ENCODE data around the gene CELA2A. TPM values are rescaled to one million over a fixed set of nuclear protein-coding genes. Genes with fewer than 3 reads are reported as not detected.

The CELA2A gene
- total and polyA plus RNA-seq, 4 donors = 0.11 to 1.5 (median 0.20) TPM; not detected in 1

- 91 to 97% methylated on average over 5 of the region's 5 CpGs for WGBS, 2 donors
- Histone ChIP-seq H3K4me1 (ENCODE audit: control insufficient read depth in 5 of 5, insufficient read depth in 5 of 5, low read length in 5 of 5) (peaks cover 0 to 4% (median 0%) of the 10 kb centered on the region in 5 donors), H3K9me3 (ENCODE audit: control insufficient read depth in 4 of 4, insufficient read depth in 3 of 4, low read length in 3 of 4) (no peaks in the 10 kb centered on the region), H3K4me3 (no peak overlapping the region), H3K27ac (ENCODE audit: low read depth in 1 of 2, low read length in 1 of 2) (no peak overlapping the region), H3K27me3 (ENCODE audit: control insufficient read depth in 3 of 3, insufficient read depth in 3 of 3, low read length in 2 of 3) (no peaks in the 10 kb centered on the region), H3K36me3 (ENCODE audit: control insufficient read depth in 4 of 4, insufficient read depth in 4 of 4, low read length in 4 of 4) (peaks cover 0 to 31% (median 4%) of the 10 kb centered on the region in 4 donors), H3K9ac (ENCODE audit: insufficient read depth in 1 of 2, low read length in 2 of 2) (no peak overlapping the region)
- ATAC-seq (ENCODE audit: insufficient read depth, low FRiP score) = no peak
- TF ChIP-seq, protein P1, sequence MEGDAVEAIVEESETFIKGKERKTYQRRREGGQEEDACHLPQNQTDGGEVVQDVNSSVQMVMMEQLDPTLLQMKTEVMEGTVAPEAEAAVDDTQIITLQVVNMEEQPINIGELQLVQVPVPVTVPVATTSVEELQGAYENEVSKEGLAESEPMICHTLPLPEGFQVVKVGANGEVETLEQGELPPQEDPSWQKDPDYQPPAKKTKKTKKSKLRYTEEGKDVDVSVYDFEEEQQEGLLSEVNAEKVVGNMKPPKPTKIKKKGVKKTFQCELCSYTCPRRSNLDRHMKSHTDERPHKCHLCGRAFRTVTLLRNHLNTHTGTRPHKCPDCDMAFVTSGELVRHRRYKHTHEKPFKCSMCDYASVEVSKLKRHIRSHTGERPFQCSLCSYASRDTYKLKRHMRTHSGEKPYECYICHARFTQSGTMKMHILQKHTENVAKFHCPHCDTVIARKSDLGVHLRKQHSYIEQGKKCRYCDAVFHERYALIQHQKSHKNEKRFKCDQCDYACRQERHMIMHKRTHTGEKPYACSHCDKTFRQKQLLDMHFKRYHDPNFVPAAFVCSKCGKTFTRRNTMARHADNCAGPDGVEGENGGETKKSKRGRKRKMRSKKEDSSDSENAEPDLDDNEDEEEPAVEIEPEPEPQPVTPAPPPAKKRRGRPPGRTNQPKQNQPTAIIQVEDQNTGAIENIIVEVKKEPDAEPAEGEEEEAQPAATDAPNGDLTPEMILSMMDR (IDR thresholded peaks at IDR 0.05; ENCODE audit: control extremely low read depth, extremely low read depth) = no peak
- DNase-seq = no peak
Measured at GRCh38 chr1:15507278-15507677, 50.7 kb downstream of the CELA2A start.

DNA sequence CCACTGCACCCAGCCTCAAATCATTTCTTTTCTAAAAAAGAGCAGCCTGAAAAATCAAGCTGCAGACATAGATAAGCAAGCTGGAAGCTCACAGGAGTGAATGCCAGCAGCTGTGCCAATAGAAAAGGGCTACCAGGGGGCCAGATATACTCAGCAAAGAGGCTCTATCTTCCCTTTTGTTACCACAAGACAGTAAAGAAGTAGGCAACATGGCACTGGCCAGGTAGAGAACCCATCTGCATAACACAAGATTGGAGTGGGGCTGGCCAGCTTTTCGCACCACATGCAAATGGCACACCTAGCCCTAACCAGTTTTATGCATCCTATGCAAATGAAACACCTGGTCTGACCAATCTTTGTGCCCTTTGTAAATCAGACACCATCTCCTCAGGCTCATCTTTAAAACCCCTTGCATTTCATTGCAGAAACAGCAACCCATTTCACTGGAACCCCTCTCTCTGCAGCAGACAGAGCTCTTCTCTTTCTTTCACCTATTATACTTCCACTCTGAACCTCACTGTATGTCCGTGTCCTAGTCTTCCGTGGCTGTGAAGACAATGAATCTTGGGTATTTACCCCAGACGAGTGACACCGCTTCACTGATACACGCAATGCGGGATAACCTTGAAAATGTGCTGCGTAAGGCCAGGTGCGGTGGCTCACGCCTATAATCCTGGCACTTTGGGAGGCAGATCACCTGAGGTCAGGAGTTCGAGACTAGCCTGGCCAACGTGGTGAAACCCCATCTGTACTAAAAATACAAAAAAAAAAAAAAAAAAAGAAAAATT, 52.4 kb downstream of the CELA2A start:
- WGBS, 2 donors = 94 to 97% methylated on average over 12 of the region's 12 CpGs
- Histone ChIP-seq H3K27ac (ENCODE audit: low read depth in 1 of 2, low read length in 1 of 2) (no peak overlapping the region), H3K4me3 (no peak overlapping the region), H3K9me3 (ENCODE audit: control insufficient read depth in 4 of 4, insufficient read depth in 3 of 4, low read length in 3 of 4) (no peaks in the 10 kb centered on the region), H3K36me3 (ENCODE audit: control insufficient read depth in 4 of 4, insufficient read depth in 4 of 4, low read length in 4 of 4) (peaks cover 0 to 26% (median 6%) of the 10 kb centered on the region in 4 donors), H3K4me1 (ENCODE audit: control insufficient read depth in 5 of 5, insufficient read depth in 5 of 5, low read length in 5 of 5) (peaks cover 0 to 4% (median 0%) of the 10 kb centered on the region in 5 donors), H3K27me3 (ENCODE audit: control insufficient read depth in 3 of 3, insufficient read depth in 3 of 3, low read length in 2 of 3) (no peaks in the 10 kb centered on the region), H3K9ac (ENCODE audit: insufficient read depth in 1 of 2, low read length in 2 of 2) (no peak overlapping the region)
- TF ChIP-seq, protein P1 (IDR thresholded peaks at IDR 0.05; ENCODE audit: control extremely low read depth, extremely low read depth) = no peak
- no peak for ATAC-seq (ENCODE audit: insufficient read depth, low FRiP score)
- DNase-seq = no peak

DNA sequence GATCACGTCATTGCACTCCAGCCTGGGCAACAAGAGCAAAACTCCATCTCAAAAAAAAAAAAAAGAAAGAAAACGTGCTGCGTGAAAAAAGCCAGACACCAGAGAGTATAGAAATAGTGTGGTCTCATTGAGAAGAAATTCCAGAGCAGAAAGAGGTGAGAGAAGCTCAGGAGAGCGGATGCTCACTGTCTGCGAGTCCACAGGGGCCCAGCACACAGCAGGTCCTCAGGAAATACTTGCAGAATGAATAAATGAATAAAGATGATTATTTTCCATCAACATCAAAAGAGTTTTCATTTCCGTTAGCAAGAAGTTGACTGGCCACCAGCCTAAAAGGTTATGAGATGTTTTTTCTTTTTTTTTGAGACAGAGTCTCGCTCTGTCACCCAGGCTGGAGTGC, 53.1 kb downstream of the CELA2A start:
- H3K36me3 ChIP-seq (ENCODE audit: control insufficient read depth in 4 of 4, insufficient read depth in 4 of 4, low read length in 4 of 4) = peaks cover 0 to 22% (median 6%) of the 10 kb centered on the region in 4 donors
- no peak overlapping the region for H3K27ac ChIP-seq (ENCODE audit: low read depth in 1 of 2, low read length in 1 of 2)
- H3K4me3 ChIP-seq = no peak overlapping the region
- TF ChIP-seq, protein P1 (IDR thresholded peaks at IDR 0.05; ENCODE audit: control extremely low read depth, extremely low read depth) = no peak
- no peak for DNase-seq
- H3K9me3 ChIP-seq (ENCODE audit: control insufficient read depth in 4 of 4, insufficient read depth in 3 of 4, low read length in 3 of 4) = no peaks in the 10 kb centered on the region
- H3K4me1 ChIP-seq (ENCODE audit: control insufficient read depth in 5 of 5, insufficient read depth in 5 of 5, low read length in 5 of 5) = peaks cover 0 to 4% (median 0%) of the 10 kb centered on the region in 5 donors
- H3K9ac ChIP-seq (ENCODE audit: insufficient read depth in 1 of 2, low read length in 2 of 2) = no peak overlapping the region
- 90 to 91% methylated on average over 7 of the region's 7 CpGs for WGBS, 2 donors
- H3K27me3 ChIP-seq (ENCODE audit: control insufficient read depth in 3 of 3, insufficient read depth in 3 of 3, low read length in 2 of 3) = no peaks in the 10 kb centered on the region
- ATAC-seq (ENCODE audit: insufficient read depth, low FRiP score) = no peak
